Panc1 (cell line): Measurements from ENCODE around the gene SERTAD4.

Experiments
- POLR2AphosphoS5 ChIP-seq: IDR thresholded peaks from 2 replicates; pipeline ENCODE4 v1.6.1; 2012; ENCODE audit warnings: mild to moderate bottlenecking, low read depth, low read length, moderate library complexity
- SIN3A ChIP-seq: IDR thresholded peaks from 2 replicates; pipeline ENCODE4 v1.6.1; 2012; ENCODE audit warnings: low read depth, mild to moderate bottlenecking, low read length, moderate library complexity, borderline replicate concordance; ENCODE audit not compliant: insufficient read depth
- TF ChIP-seq, protein P1 (sequence below), 2 experiments: IDR thresholded peaks; 2 replicates each; pipeline ENCODE4 v1.6.1; 2011 to 2012; ENCODE audit warnings: low read depth in 2 of 2, control low read depth in 1 of 2, low read length in 1 of 2, mild to moderate bottlenecking in 1 of 2, moderate library complexity in 1 of 2; ENCODE audit not compliant: insufficient read depth in 1 of 2
- TF ChIP-seq, protein P2 (sequence below): fragments of 450-650 bp; IDR thresholded peaks from 2 replicates; pipeline ENCODE4 v1.5.1; 2017; ENCODE audit warnings: mild to moderate bottlenecking

- TF ChIP-seq, protein P1, sequence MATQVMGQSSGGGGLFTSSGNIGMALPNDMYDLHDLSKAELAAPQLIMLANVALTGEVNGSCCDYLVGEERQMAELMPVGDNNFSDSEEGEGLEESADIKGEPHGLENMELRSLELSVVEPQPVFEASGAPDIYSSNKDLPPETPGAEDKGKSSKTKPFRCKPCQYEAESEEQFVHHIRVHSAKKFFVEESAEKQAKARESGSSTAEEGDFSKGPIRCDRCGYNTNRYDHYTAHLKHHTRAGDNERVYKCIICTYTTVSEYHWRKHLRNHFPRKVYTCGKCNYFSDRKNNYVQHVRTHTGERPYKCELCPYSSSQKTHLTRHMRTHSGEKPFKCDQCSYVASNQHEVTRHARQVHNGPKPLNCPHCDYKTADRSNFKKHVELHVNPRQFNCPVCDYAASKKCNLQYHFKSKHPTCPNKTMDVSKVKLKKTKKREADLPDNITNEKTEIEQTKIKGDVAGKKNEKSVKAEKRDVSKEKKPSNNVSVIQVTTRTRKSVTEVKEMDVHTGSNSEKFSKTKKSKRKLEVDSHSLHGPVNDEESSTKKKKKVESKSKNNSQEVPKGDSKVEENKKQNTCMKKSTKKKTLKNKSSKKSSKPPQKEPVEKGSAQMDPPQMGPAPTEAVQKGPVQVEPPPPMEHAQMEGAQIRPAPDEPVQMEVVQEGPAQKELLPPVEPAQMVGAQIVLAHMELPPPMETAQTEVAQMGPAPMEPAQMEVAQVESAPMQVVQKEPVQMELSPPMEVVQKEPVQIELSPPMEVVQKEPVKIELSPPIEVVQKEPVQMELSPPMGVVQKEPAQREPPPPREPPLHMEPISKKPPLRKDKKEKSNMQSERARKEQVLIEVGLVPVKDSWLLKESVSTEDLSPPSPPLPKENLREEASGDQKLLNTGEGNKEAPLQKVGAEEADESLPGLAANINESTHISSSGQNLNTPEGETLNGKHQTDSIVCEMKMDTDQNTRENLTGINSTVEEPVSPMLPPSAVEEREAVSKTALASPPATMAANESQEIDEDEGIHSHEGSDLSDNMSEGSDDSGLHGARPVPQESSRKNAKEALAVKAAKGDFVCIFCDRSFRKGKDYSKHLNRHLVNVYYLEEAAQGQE (IDR thresholded peaks at IDR 0.05; ENCODE audit: insufficient read depth in 1 of 2, low read depth in 2 of 2, low read length in 1 of 2) = no peak
- TF ChIP-seq POLR2AphosphoS5 (no peak), SIN3A (no peak)
- TF ChIP-seq, protein P2, sequence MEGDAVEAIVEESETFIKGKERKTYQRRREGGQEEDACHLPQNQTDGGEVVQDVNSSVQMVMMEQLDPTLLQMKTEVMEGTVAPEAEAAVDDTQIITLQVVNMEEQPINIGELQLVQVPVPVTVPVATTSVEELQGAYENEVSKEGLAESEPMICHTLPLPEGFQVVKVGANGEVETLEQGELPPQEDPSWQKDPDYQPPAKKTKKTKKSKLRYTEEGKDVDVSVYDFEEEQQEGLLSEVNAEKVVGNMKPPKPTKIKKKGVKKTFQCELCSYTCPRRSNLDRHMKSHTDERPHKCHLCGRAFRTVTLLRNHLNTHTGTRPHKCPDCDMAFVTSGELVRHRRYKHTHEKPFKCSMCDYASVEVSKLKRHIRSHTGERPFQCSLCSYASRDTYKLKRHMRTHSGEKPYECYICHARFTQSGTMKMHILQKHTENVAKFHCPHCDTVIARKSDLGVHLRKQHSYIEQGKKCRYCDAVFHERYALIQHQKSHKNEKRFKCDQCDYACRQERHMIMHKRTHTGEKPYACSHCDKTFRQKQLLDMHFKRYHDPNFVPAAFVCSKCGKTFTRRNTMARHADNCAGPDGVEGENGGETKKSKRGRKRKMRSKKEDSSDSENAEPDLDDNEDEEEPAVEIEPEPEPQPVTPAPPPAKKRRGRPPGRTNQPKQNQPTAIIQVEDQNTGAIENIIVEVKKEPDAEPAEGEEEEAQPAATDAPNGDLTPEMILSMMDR = no peak
Observed at GRCh38 chr1:210223226-210223904, 9.2 kb upstream of the SERTAD4 start.
